HG02938 (cell line): ENCODE results near the gene WFDC12.

Source experiments
- ATAC-seq: cut with Tn5 transposase; IDR thresholded peaks from one replicate; pipeline ENCODE4 v1.9.1; 2021; ENCODE audit warnings: mild to moderate bottlenecking, moderate library complexity; ENCODE audit not compliant: unreplicated experiment

The WFDC12 gene

DNA sequence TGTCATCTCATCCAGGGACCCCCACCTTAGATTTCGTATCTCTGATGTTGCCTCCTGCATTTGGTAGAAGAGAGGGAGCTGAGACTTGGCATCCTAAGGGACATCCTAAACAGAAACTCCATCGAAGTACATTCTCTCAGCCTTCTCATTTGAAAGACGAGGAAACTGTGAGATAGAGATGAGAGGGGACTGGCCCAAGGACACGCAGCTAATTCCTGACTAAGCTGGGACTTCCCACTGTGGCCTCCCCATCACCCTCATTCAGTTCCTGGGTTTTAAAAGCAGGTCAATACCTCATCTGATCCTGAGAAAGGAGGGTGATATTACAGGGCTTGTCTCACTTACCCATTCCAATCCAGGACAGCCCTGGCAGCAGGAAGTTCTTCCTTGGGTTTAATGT is 8.4 kb downstream of the WFDC12 start:
- no peak for ATAC-seq

GRCh38 chr20:45115386-45115774 is 8.9 kb downstream of the WFDC12 start:
- no peak for ATAC-seq

DNA sequence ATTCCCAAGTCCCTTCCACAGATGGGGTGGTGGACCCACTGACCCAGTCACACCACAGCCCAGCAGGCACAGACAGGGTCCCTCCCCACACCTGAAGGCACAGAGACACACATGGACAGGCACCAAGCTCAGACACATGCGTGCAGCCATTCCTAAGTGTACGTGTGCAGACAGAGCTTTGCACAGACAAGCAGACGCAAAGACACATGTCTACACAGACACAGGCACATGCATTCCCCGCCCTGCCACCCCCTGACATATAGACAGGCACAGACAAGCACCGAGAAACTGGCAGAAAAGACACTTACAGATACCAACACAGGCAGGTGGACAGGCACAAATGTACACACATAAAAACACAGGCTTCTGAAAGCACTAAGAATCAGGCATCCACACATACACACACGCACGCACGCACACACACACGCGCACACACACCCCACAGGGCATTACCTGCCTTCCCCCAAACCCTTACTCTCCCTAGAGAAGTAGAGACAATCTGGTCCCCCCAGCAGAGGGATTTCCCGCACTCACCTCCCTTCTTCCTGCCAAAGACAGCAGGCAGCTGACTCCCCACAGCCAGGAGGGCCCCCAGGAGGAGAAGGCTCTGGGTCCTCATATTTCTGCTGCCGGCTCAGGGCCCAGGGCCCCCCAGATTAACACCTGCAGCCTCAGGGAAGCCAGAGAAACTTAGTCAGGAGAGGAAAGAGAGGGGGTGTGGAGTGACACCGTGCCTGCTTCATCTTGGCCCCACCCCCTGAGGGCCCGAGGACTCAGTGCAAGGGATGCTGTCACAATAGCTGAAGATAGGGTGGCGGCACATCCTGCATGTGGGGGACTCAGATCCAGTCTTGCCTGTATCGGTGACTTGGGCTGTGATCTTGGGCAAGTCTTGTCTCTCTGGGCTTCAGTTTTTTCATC is 9.5 kb downstream of the WFDC12 start, which contains the start of gene WFDC5:
Gene WFDC5 (minus strand): TSS at position 710 of the 921 bp plus-strand sequence. CDS start 91 bp downstream, at position 619.
- ATAC-seq = no peak

DNA sequence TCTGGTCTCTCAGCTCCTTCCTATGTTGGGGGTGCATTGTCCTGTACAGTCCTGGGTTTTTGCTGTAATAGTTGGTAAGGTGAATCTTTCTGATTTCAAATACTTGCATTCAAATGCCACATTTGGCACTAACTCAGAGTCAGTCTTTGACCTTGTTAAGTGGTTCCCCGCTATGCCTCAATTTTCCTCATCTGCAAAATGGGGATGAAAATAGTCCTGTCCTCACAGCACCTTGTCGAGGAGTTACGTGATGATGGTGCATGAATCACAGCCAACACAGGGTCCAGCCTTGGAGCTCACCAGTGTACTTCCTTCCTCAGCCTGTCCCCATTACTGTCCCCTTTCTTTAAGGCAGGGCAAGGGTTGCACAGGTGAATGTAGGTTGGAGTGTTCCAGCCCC is 10.4 kb downstream of the WFDC12 start:
- no peak for ATAC-seq

DNA sequence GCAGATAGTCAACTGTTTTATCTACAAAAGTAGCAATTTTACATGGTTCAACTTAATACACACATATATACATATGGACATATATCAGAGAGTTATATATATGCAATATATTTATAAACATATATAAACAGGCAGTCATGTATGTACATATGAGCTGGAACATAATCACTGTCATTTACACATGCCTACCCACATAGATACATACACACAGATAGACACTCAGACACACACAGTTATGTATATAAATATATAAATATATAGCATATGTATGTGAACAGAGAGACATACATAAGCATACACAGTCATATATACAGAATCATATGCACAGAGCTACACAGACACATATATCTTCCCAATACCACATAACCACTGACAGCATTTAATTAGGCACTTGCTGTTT is 11.5 kb downstream of the WFDC12 start:
- ATAC-seq = no peak

GRCh38 chr20:45111799-45112471 is 12.3 kb downstream of the WFDC12 start:
- ATAC-seq = no peak

DNA sequence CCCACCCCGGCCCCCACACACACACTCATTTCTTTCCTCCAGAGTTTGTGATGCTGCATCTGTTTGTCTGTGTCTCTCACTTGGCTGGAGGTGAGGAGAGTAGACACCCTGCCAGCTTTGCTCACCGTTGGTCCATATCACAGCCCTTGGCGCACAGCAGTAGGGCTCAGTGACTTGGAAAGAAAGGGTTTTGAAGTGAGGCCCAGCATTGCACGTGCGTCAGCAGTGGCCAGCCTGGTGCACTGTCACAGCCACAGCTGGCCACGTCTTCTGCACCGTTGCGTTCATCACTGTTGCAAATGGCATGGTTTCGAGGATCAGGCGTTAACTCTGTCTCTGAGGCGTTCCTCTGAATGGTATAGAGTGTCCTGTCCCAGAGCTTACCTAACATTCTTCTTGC is 13.0 kb downstream of the WFDC12 start:
- ATAC-seq = no peak

DNA sequence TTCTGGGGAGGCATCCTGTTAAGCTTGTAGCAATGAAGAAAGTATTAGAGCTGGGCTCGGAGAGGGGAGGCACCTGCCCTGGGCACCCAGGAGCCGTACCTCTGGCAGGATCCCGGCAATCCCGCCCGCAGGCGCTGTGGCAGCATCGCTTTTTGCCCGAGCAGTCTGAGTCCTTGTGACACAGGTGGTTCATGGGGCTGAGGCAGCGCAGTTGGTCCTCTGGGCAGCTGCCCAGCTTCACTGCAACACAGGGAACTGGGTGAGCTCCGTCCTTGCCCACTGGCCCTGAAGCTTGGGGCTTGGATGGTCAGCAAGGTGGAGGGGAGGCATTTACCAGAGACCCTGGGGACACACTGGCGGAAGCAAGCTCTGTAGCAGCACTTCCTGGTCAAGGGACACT is 14.0 kb downstream of the WFDC12 start:
- ATAC-seq = no peak

GRCh38 chr20:45109634-45110033 is 14.6 kb downstream of the WFDC12 start:
- no peak for ATAC-seq

GRCh38 chr20:45105317-45105716 is 18.9 kb downstream of the WFDC12 start:
- ATAC-seq = no peak

GRCh38 chr20:45104786-45105185 is 19.5 kb downstream of the WFDC12 start:
- no peak for ATAC-seq

DNA sequence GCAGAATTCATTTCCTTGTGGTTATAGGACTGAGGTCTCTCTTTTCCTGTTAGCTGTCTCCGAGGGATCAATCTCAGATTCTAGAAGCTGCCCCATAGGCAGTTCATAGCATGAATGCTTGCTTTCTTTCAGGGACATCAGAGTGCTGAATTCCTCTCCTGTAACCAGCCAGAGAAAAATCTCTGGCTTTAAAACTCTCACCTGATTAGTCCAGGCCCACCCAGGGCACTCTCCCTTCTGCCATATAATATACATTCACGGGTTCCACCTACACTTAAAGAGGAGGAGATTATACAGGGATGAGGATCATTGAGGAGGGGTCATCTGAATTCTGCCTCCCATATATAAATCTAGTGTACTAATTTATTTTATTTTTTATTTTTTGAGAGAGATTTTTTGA is 21.2 kb downstream of the WFDC12 start:
- no peak for ATAC-seq

DNA sequence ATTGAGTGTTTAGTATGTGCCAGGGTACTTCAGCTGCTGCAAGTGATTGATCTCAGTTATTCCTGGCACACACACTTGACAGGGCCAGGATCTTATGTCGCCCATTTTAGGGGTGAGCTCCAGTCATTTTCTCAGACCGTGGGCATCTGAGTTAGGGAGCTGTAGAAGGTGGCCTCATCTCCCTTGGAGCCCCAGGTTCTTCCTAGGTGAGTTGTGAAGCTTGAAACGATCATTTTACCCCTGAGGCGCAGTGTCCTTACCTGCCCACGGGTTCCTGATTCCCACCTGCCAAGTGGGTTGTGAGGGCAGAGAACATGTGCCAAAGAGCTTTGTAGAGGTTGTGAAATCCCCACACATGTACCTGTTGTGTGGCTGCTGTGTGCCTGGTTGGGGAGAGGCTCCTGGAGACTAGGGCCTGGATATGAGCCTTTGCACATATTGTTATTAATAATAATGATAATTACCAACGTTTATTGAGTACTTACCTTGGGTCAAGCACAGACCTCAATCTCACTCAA is 22.9 kb downstream of the WFDC12 start:
- no peak for ATAC-seq

DNA sequence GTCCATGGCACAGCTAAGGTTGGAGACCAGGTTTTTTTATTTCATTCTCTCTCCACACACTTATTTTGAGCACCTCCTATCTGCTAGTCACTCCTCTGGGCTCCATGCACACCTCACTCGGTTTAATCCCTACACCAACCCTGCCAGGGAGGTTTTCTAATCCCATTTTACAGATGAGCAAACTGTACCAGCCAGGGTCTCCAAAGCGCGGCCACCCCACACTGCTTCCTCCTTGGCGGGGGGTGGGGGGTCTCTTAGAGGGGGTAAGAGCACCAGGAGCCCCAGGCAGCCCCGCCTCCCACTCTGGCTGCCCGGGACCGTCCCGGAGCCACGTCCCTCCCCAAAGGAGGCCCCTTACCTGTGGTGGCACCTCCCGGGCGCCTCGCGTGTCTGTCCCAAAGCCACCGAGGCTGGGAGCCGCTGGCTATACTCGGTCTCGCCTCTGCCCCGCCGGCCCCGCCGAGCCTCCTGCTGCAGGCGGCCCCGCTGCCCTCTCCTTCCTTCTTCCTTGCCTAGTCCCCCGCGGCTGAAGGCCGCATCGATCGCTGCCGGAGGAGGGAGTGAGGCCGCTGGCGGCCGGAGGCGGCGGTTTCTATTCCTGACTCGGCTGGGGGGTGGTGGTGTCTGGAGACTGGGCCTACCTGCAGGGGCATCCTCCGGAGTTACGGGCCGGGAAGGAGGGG is 23.6 kb downstream of the WFDC12 start, which contains the start of gene KCNS1:
Gene KCNS1 (minus strand): TSS at position 565 of the 683 bp plus-strand sequence. CDS start 1,891 bp downstream, outside the sequence.
- ATAC-seq = no peak

DNA sequence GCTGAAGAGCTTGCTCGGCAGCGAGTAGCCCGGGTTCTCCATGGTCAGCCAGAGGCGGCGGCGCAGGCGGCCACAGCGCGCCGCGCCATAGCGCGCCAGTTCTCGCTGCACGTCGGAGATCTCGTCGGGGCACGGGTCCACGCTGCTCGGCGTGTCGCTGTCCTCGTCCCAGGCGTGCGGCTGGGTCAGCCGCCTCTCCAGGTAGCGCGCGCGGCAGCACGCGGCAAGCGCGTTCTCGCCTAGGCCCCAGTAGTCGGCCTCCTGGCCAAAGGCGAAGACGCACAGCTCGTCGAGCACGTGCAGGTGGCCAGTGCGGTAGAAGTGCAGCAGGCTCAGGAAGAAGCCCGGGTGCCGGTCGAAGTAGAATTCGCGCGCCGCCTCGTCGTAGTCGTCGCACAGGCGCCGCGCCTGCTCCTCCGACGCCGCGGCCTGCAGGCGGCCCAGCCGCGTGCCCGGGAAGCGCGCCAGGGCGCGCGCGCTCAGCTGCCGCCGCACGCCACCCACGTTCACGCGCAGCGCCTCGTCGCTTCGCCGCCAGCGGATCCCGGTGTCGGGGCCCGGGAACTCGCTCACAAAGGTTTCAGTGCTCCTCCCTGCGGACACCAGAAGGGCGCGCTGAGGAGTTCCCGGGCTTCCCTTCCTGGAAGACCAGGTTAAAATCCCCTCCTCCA is 26.0 kb downstream of the WFDC12 start:
- ATAC-seq = no peak

GRCh38 chr20:45097485-45098102 is 26.7 kb downstream of the WFDC12 start:
- no peak for ATAC-seq

DNA sequence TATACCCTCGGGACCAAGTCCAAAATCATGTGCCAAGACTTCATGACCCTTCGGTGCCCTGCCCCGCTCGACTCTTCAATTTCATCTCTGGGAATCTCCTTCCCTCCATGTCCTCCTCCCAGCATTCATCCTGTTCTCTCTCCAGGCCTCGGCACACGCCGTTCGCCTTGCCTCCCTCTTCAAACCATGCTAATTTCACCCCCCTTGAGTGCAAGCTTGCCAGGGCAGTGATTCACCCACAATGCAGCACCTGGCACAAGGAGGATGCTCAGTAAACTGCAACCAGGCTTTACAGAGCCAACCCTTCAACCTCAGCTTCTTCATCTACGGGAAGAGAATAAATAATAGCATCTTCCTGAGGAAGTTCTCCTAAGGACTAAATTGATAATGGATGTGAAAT is 27.5 kb downstream of the WFDC12 start:
- no peak for ATAC-seq

DNA sequence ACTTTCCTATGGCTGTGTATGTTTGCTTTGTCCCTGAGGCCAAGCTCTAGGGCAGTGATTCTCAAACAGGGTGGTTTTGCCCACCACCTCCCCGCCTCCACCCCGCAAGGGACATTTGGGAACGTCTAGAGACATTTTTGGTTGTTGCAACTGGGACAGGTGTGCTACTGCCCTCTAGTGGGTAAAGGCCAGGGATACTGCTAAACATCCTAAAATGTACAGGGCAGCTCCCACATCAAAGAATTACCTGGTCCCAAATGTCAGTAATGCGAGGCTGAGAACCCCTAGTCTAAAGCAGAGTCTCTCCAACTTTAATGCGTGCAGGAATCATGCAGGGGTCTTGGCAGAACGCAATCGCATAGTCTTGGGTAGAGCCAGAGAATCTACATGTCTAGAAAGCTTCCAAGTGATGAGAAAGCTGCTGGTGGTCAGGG is 28.4 kb downstream of the WFDC12 start:
- no peak for ATAC-seq

DNA sequence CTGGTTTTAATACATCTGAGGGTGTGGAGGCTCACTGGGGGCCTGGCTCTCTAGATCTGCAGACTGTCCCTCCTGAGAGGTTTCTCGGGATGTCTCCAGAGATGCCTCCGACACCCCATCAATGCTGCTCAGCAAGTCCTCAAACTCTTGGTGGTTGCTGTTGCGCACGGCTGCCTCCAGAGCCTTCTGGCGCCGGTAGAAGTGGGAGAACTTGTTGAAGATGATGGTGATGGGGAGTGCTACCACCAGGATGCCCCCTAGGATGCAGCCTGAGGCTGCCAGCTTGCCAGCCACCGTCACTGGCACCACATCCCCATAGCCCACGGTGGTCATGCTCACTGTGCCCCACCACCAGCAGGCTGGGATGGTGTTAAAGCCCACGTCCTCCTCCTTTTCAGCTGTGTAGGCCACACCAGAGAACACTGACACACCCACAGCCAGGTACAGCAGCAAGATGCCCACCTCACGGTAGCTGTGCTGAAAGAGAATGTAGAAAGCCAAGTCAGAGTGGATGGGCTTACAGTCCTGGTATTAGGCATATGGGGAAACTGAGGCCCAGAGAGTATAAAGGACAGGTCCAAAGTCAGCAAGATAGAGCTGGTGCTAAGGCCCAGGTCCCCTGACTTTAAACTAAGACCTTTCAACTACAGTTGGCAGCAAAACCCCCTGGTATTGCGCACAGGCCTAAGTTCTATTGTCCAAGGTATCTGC is 29.2 kb downstream of the WFDC12 start:
- ATAC-seq = no peak

DNA sequence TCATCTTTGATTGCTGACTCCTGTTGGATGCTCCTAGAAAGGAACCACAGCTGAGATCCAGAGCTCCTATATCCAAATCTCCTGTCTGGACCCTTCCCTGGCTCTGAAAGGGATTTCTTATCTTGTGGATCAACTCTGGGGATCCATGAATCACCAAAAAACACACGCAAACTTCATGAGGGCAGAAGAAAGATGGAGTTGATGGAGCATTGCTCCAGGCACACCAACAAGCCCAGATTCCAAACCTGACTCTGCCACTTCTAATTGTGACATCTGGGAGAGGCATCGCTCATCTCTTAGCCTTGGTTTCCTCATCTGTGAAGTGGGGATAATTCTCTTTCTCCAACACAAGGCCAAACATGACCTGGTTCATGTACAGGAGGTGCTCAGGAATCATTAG is 30.1 kb downstream of the WFDC12 start:
- no peak for ATAC-seq
